ENCODE measurements around the gene FUBP1. TPM values are rescaled to one million over a fixed set of nuclear protein-coding genes. Genes with fewer than 3 reads are reported as not detected.

Gene FUBP1
- total RNA-seq, 1 experiment from 2014 or later, result 271 TPM

- no peak overlapping the region for H2AK5ac ChIP-seq (ENCODE audit: insufficient read length, low read length)
- Mint-ChIP-seq H3K36me3 (ENCODE audit: insufficient read depth in 1 of 3, low read depth in 3 of 3) (peaks cover 4 to 19% (median 14%) of the 10 kb centered on the region in 3 experiments), H3K4me1 (peaks cover 21 to 26% of the 10 kb centered on the region in 2 experiments), H3K27me3 (ENCODE audit: low read depth) (no peaks in the 10 kb centered on the region), H3K9me3 (no peaks in the 10 kb centered on the region), H3K4me3 (no peak overlapping the region), H3K27ac (no peak overlapping the region)
- no peak overlapping the region for H2BK5ac ChIP-seq (ENCODE audit: insufficient read length, low read length)
- H4K8ac ChIP-seq (replicated peaks; ENCODE audit: insufficient read length, low read depth, low read length), result no peak overlapping the region
- no CpG with 5 or more reads among the region's 2 CpGs for WGBS (ENCODE audit: extremely low coverage, insufficient read length, low lambda C conversion rate)
- H3K56ac ChIP-seq (ENCODE audit: insufficient read length, low read depth, low read length), result no peak overlapping the region
- H3T11ph ChIP-seq (ENCODE audit: low read length), result no peak overlapping the region
- no peak overlapping the region for H3K4me2 ChIP-seq (ENCODE audit: insufficient read depth, insufficient read length, low read length)
- H3K27me3 ChIP-seq (ENCODE audit: insufficient read depth, low read length), result no peaks in the 10 kb centered on the region
- no peak overlapping the region for H2BK120ac ChIP-seq (ENCODE audit: low read depth, low read length, poor library complexity, severe bottlenecking)
- H3K4ac ChIP-seq (ENCODE audit: low read depth, low read length), result no peak overlapping the region
- H3K4me1 ChIP-seq (ENCODE audit: insufficient read depth, low read length), result no peaks in the 10 kb centered on the region
- H2BK20ac ChIP-seq (ENCODE audit: low read depth, low read length, poor library complexity, severe bottlenecking), result no peak overlapping the region
- H4K91ac ChIP-seq (ENCODE audit: insufficient read length, low read depth, low read length), result no peak overlapping the region
- no peaks in the 10 kb centered on the region for H3K9me3 ChIP-seq (ENCODE audit: control insufficient read depth, low read depth, low read length)
- DNase-seq, result no peak
- no peak for TF ChIP-seq CTCF (conservative IDR thresholded peaks at IDR 0.05)
- H3K9ac ChIP-seq (ENCODE audit: extremely low read depth, insufficient read length, low read length), result no peak overlapping the region
- H4K20me1 ChIP-seq (ENCODE audit: control insufficient read depth, insufficient read depth, insufficient read length), result no peaks in the 10 kb centered on the region
- H3K23ac ChIP-seq (ENCODE audit: insufficient read length, low read depth, low read length), result no peak overlapping the region
- H2BK12ac ChIP-seq (ENCODE audit: insufficient read length, low read depth, low read length), result no peak overlapping the region
- H3K23me2 ChIP-seq (ENCODE audit: insufficient read length, low read depth, low read length, poor library complexity, severe bottlenecking), result no peaks in the 10 kb centered on the region
- no peak overlapping the region for H3K27ac ChIP-seq (ENCODE audit: insufficient read length, low read depth, low read length)
- no peak overlapping the region for H3K14ac ChIP-seq (ENCODE audit: insufficient read depth, low read length)
- no peak overlapping the region for H2AFZ ChIP-seq (ENCODE audit: low read length)
- no peak overlapping the region for H2BK15ac ChIP-seq (ENCODE audit: low read depth, low read length)
- H3K79me2 ChIP-seq (ENCODE audit: insufficient read depth, low read length), result peaks cover 9% of the 10 kb centered on the region; the same call in 1 of the 2 replicates
- no peak overlapping the region for H4K5ac ChIP-seq (ENCODE audit: insufficient read length, low read depth, low read length)
- H3K79me1 ChIP-seq (ENCODE audit: insufficient read depth, low read depth, low read length, poor library complexity, severe bottlenecking), result peaks cover 6% of the 10 kb centered on the region
- no peak overlapping the region for H3K18ac ChIP-seq (ENCODE audit: insufficient read length, low read depth, low read length)
Measured at GRCh38 chr1:77989744-77990143, 10.9 kb upstream of the FUBP1 start.

Measured in H9 (cell line).